ENCODE data around the gene CDHR4.
"Not testable (repeated sequence)": the region's sequence is repeated elsewhere in the genome, so short reads cannot be mapped to it uniquely, and the experiment has no call there.

CDHR4 gene

DNA sequence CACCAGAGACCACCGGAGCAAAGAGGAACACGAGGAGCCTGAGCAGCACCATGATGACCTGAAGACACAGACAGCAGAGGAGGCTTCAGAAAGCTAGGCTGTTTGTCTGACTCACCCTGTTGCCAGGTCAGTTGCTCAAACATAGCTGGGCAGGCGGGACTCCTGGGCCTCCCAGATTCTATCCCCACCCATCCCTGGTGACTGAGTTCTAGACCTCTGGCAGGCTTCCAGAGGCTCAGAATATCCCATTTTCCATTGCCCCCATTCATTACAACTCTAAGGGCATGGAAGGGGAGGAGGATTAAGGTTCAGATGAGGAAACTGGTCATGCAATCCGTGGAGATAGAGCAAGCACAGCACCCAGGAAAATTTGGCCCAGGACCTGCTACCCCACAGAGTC is at the start of gene CDHR4:
CDHR4 (minus strand) TSS at position 113 of the 400 bp plus-strand sequence; CDS start at position 52, 61 bp downstream.
- no peak for DNase-seq

- DNase-seq = no peak
Measured at GRCh38 chr3:49845694-49846093, 46.0 kb upstream of the CDHR4 start.

GRCh38 chr3:49844464-49845183 is 45.0 kb upstream of the CDHR4 start:
- DNase-seq = no peak

- no peak for DNase-seq
Measured at GRCh38 chr3:49842843-49843517, 43.3 kb upstream of the CDHR4 start.

- no peak for DNase-seq
Measured at GRCh38 chr3:49841806-49842205, 42.1 kb upstream of the CDHR4 start.

DNA sequence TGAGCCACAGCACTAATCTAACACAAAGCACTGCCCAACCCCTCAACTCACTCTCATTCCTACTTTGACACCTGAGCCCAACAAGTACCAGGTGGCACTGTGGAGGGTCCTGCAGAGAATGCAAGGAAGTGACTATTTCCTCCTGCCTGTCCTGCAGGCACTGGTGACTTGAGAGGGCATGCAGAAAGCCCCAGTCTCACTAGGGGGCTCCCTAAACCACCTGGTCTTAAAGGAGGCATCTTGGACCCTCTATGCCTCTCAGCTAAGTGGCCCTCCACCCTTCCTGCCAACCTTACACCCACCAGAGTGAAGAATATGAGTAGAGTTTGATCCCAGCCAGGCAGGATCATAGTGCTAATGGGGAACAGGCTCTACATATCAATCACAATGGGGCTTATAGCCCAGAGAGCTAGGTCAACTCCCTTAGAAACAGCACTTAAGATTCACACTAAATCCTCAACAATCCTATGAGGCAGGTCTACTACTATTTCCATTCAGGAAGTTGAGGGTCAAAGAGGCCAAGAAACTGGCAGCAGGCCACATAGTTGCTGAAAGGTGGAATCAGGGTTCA is 41.5 kb upstream of the CDHR4 start:
- DNase-seq = peak; percentile 59

- no peak for DNase-seq
Measured at GRCh38 chr3:49840388-49840787, 40.7 kb upstream of the CDHR4 start.

DNA sequence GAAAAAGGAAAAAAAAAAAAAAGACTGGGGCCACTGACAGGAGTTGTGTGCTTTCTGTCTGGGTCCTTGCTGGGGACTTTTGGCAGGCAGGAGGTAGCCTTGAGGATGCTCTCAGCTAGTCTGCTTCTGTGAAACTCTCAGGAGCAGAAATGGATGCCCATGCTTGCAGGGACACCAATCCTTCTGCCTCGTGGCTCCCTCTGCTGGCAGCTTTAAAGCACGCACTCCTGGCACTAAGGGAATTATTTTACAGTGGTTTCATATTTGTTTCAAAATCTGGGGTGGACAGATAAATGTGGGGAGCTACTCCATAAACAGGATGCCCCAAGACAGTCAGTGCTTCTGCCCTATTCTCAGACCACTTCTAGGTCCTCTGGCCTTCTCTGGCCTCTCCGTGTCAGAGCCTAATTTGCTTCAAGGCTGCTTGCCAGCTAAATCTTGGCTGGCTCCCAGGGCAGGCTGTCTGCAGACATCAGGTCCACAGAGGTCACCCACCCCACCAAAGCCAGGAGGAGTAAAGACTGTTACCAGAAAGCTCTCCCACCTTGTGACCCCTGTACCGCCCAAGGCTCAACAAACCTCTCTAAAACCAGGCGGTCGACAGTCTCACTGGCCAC is 39.6 kb upstream of the CDHR4 start:
- DNase-seq = peak; percentile 78

GRCh38 chr3:49831341-49831740 is 31.7 kb upstream of the CDHR4 start:
- DNase-seq = no peak

- DNase-seq = no peak
Measured at GRCh38 chr3:49826016-49826415, 26.3 kb upstream of the CDHR4 start.

DNA sequence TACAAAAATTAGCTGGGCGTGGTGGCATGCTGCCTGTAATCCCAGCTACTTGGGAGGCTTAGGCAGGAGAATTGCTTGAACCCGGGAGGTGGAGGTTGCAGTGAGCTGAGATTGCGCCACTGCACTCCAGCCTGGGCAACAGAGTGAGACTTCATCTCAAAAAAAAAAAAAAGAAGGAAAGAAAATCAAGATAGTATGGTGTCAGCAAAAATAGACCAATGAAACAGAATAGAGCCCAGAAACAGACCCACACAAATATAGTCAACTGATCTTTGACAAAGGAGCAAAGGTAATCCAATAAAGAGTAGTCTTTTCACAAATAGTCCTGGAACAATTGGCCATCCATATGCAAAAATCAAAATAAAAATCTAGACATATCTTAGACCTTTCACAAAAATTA is 23.5 kb upstream of the CDHR4 start:
- not testable (repeated sequence) for DNase-seq

DNA sequence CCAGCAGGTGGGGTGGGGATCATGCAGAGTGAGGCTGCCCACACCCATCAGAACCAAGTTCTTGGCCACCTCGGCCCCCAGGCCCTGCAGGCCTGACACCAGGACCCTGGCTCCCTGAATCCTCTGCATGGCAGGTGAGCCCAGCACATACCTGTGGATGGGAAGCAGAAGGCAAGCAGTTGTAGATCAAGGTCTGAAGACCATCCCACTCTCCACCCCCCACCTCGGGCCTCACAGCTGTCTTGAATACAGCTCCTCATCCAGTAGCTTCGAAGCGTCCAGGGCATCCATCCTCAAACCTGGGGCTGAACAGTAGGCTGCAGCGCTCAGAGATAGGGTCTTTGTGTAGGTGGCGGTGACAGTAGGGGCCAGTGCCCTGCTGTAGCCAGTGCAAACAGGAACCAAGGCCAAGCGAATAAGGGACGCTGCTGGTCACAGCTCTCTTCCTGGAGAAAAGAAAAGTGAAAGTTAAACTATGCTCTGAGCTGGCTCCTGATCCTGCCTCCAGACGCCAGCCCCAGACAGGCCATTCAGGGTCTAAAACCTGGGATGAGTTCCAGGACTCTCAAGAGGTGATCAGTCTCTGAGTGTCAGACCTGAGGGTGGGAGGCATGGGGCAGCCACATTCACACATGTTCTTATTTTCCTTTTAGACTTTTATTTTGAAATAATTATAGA is 14.0 kb upstream of the CDHR4 start, which contains the start of gene UBA7:
UBA7 (minus strand) TSS at position 457 of the 678 bp plus-strand sequence; CDS start at position 291, 166 bp downstream.
- DNase-seq = no peak

- no peak for DNase-seq
Measured at GRCh38 chr3:49812916-49813496, 13.3 kb upstream of the CDHR4 start.

GRCh38 chr3:49807431-49808114 is 7.9 kb upstream of the CDHR4 start:
- no peak for DNase-seq

DNA sequence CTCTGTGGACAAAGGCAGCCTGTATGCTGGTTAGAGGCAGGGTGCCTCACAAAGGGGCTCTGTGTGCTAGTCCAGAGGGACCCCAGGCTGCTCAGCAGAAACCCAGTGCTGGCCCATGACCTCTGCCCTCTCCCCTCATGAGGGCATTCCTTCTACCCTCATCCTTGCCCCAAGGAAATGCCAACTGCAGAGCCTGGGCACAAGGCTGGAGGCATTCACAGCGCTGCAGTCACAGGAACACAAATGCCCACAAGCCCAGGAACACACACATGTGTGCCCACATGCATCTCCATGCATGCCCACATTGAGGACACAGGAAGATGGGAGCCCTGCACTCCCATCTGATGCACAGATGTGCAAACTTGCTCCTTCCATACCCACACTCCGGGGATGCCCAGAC is 7.2 kb upstream of the CDHR4 start:
- no peak for DNase-seq

DNA sequence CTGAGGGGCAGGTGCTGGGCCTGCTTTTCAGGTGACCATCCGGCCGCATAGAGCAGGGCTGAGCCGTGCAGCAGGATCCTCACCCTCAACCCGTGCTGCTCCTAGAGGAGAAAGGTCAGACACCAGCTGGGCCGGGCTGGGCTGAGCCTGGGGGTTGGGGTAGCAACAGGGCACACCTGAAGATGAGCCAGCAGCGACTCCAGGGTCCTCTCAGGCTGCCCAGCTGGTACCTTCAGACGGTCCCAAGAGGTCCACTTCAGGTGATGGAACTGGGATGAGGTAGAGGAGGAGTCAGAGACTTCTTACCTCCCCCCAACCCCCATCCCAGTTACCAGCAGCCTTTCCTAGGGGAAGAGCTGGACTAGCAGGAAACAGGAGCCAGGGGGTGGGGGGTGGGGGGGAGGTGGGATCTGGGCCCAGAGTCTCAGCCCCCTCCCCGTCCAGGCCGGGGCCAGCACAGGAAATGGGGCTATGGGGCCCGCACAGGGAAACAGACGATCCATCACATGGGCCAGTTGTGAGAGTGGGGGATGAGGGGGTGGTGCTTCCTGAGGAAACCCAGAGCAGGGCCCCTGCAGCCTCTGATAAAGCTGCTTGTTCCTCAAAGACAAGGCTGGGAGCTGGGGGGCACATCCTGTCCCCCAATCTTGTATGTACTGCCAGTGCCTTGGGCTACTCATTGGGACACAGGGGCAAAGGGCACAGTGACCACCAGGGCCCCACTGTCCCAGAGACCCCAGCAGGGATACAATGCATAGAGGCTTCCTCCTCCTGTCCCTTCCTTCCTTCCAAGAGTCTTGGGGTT is 6.4 kb upstream of the CDHR4 start:
- no peak for DNase-seq

DNA sequence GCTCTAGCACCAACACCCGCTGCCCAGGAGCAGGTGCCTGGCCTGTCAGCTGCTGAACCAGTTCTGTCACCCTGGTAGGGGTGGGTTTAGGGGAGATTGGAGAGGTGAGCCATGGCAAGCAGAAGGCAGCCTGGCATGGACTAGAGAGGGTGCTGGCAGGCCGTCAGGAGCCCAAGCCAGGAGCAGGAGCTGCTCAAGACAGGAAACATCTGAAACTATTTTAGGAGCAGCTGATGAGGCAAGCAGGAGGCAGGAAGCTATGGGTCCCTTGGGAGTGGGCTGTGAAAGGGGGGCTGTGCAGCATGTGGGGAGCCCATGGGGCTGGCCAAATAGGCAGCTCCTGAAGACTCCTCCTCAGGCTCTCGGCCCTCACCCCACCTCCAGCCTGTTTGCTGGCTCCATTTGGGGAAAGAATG is 5.7 kb upstream of the CDHR4 start:
- DNase-seq = peak; percentile 17

DNA sequence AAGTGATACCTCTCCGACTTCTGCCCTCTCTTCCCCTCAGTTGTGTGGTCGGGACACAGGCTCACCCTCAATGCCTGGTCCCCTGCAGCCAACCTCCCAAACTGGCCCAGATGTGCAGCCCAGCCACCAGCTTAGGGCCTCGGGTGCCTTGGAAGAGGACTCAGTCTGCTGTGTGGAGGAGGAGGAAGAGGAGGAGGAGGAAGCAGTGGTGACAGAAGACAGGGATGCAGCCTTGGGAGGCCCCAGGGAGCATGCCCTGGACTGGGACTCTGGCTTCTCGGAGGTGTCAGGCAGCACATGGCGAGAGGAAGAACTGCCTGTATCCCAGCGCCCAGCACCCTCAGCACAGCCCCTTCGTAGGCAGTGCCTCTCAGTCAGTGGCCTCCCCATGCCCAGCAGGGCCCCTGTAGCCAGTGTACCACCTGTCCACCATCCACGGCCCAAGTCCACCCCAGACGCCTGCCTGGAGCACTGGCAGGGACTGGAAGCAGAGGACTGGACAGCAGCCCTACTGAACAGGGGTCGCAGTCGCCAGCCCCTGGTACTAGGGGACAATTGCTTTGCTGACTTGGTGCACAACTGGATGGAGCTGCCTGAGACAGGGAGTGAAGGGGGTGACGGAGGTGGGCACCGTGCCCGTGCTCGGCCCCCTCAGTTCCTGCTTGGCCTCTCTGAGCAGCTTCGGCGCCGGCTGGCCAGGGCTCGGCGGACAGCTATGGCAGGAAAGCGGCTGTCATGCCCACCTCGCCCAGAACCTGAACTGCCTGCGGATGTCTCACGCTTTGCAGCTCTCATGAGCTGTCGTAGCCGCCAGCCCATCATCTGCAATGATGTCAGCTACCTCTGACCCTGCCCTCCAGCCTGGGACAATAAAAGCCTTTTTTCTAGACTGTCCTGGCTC is 4.7 kb upstream of the CDHR4 start:
- no peak for DNase-seq

DNA sequence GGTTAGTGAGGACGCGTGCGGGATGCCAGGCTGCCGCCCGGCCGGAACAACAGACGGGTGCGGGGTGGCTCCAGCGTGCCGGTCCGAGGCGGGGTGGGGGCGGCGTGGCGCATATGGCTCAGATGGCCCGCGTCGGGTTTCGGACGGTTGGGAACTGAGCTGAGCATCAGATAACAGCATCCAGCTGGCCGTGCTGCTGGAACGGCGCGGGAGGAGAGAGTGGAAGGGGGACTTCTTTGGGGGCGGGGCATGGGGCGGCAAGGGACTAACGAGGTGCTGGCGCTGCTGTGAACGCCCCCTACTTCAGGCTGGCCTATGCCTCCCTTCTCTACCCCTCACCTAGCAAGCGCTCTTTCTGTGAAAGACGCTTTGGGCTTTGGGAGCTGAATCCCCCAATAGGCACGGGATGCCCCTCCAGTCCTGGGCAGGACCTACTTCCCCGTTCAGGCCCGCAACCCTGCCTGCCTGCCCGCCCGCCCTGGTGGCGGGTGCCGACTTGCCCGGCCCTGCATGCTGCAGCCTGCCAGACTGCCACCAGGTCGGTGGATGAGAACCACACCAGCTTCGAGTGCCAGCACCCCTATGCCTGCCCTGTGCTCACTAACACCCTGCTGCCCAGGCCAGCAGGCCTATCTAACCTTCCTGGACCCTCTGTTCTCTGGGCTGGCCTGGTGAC is 3.9 kb upstream of the CDHR4 start:
- peak; percentile 77 for DNase-seq

All from NCI-H82 (cell line).